Activated T-cell treated with anti-CD3 and anti-CD28 coated beads, Interleukin-2, amount 50 U/mL, for 24 hours (primary cell): ENCODE data around the gene BCR.

Experiments used
- DNase-seq: peaks from one replicate; pipeline ENCODE4 v3.0.0-alpha.2; 2020
- H3K27ac Mint-ChIP-seq: 2 replicates; pipeline ENCODE4 v1.8.0; 2020; ENCODE audit warnings: mild to moderate bottlenecking, mixed read lengths
- H3K27me3 Mint-ChIP-seq: 2 replicates; pipeline ENCODE4 v1.8.0; 2020; ENCODE audit warnings: mixed read lengths
- H3K36me3 Mint-ChIP-seq: 2 replicates; pipeline ENCODE4 v1.8.0; 2020; ENCODE audit warnings: low read depth, mixed read lengths
- H3K4me1 Mint-ChIP-seq: 2 replicates; pipeline ENCODE4 v1.8.0; 2020; ENCODE audit warnings: low read depth, mixed read lengths
- H3K4me3 Mint-ChIP-seq: 2 replicates; pipeline ENCODE4 v1.8.0; 2020; ENCODE audit warnings: mild to moderate bottlenecking, moderate library complexity, mixed read lengths
- H3K9me3 Mint-ChIP-seq: 2 replicates; pipeline ENCODE4 v1.8.0; 2020; ENCODE audit warnings: mixed read lengths

The BCR gene

DNA sequence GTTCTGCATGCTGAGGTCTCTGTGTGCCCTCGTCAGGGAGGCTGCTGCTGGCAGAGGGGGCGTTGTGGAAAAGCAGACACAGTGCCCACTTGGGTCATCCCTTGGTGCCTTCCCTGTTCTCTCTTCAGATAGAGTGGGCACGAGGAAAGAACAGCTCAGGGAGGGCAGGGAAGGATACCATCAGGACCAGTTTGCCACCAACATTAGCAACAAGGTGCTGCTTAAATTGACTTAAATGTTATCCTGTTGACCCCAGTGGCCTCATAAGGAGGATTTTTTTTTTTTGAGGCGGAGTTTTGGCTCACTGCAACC, 91.2 kb downstream of the BCR start:
- peaks cover 89% of the 10 kb centered on the region for H3K36me3 Mint-ChIP-seq
- no peak for DNase-seq
- H3K9me3 Mint-ChIP-seq: no peaks in the 10 kb centered on the region
- H3K4me1 Mint-ChIP-seq: peaks cover 4% of the 10 kb centered on the region
- no peak overlapping the region for H3K4me3 Mint-ChIP-seq
- H3K27ac Mint-ChIP-seq: peak overlapping the region; percentile 80
- no peaks in the 10 kb centered on the region for H3K27me3 Mint-ChIP-seq

DNA sequence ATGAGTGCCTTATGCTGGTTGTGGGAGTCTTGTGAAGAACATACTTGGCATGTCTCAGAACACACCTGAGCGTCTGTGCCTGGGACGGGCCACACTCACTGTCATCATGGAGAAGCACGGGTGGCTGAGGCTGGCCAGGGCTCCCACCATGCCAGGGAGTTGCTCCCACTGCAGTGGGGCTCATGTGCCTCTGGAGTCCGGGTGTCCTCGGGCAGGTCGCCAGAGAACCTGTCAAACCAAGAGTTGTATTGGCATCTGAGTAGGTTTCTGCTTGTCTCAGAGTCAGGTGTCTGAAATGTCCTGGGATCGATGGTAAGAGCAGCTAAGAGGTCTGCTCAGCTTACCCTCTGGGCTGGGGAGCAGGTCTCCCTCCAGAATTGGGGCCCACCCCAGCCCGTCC, 92.1 kb downstream of the BCR start:
- no peak for DNase-seq
- Mint-ChIP-seq H3K36me3 (peaks cover 89% of the 10 kb centered on the region), H3K27ac (peak overlapping the region; percentile 8), H3K4me1 (peaks cover 10% of the 10 kb centered on the region), H3K4me3 (no peak overlapping the region), H3K27me3 (no peaks in the 10 kb centered on the region), H3K9me3 (no peaks in the 10 kb centered on the region)

DNA sequence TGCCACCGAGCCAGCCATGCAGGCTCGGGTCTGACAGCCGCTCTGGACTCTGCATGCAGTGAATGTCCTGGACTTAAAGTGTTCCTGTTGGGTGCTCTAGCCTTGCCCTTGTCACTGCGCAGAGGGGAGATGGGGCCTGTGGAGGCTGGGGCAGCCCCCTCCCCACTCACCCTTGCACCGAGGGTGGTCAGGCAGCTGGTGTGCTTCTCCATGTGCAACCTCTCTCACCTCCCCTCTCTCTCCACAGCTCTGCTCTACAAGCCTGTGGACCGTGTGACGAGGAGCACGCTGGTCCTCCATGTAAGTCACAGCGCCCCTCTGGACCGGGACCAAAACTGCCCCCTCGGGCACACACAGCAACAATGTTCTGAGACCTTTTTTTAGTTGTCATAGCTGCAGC, 92.5 kb downstream of the BCR start:
- Mint-ChIP-seq H3K4me3 (no peak overlapping the region), H3K4me1 (peaks cover 12% of the 10 kb centered on the region), H3K27me3 (no peaks in the 10 kb centered on the region), H3K27ac (peak overlapping the region; percentile 75), H3K9me3 (no peaks in the 10 kb centered on the region), H3K36me3 (peaks cover 86% of the 10 kb centered on the region)
- DNase-seq: no peak

DNA sequence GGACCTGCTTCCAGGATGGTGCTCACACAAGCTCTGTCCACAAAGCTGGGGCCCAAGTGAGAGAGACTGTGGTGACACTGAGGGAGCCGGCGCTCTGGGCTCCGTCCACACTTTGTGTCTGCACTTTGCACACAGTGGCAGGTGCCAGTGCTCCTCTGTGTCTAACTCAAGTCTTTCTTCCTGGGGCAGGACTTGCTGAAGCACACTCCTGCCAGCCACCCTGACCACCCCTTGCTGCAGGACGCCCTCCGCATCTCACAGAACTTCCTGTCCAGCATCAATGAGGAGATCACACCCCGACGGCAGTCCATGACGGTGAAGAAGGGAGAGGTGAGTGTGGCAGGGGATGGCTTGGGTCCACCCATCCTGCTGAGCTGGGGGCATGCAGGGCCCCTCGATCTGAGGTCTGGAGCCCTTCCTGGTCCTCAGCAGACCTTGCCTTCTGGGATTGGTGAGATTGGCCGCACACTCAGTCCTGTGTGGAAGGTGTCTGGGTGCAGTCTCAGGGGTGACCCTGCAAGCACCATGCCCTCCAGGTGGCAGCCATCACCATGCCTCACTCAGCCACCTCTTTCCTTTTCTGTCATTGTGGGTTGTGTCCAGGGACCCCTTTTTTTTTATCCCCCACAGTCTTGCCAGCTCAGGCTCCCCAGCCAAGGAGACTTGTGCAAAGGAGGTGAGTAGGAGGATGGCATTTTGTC, 93.3 kb downstream of the BCR start:
- H3K36me3 Mint-ChIP-seq: peaks cover 82% of the 10 kb centered on the region
- H3K4me1 Mint-ChIP-seq: peaks cover 12% of the 10 kb centered on the region
- no peaks in the 10 kb centered on the region for H3K27me3 Mint-ChIP-seq
- no peak overlapping the region for H3K4me3 Mint-ChIP-seq
- H3K27ac Mint-ChIP-seq: peak overlapping the region; percentile 75
- DNase-seq: no peak
- no peaks in the 10 kb centered on the region for H3K9me3 Mint-ChIP-seq

DNA sequence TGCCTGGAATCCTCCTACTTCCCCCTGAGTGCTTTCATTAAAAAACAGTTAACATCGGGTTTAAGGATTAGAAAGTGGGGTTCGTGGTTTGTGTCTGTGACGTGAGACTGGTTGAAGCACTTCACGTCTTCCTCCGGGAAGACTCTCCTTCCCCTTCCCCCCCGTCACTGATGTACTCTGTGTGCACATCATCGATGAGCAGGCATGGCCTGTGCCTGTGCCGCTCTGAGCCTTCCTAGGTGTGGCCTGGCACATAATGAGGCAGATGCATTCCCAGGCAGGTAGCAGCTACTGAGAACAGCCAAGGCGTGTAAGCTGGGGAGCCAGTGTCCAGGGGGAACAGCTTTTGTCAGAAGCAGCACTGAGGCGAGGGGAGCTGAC, 93.8 kb downstream of the BCR start:
- Mint-ChIP-seq H3K9me3 (no peaks in the 10 kb centered on the region), H3K27me3 (no peaks in the 10 kb centered on the region), H3K4me1 (peaks cover 13% of the 10 kb centered on the region), H3K4me3 (no peak overlapping the region), H3K27ac (peak overlapping the region; percentile 4), H3K36me3 (peaks cover 79% of the 10 kb centered on the region)
- no peak for DNase-seq

DNA sequence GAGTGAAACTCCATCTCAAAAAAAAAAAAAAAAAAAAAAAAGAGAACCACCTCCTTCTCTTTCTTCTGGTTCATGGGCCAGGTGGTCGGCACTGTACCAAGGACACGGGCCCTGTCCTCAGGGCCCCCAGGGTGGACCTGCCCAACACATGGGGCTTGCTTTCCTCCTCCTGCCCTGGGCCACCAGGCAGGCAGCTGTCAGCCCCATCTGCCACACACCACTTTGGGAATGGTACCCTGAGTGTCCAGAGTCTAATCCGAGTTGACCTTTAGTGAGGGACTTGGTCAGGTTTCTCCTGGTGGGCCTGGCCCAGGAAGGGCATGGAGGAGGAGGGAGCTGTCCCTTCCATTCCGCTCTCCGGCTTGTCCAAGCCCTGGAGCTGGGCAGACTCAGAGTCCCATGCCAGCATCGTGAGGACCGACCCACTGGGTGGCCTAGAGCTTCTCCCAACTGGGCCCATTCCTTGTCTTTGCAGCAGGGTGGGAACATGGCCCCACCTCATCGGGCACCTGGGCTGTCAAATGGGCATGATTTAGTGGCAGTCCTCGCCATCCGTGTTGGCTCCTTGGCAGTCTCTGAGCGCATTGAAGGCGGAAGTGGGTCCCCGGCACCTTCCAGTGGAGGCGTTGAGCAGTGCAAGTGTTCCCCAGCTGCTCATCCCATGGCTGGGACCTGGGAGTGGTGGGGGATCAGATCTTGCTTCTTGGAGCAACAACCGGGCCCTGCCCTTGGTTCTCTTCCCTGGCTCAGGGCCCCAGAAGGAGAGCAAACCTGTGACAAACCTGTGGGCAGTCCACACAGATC, 94.8 kb downstream of the BCR start:
- Mint-ChIP-seq H3K27me3 (no peaks in the 10 kb centered on the region), H3K27ac (peak overlapping the region; percentile 23), H3K4me3 (no peak overlapping the region), H3K36me3 (peaks cover 77% of the 10 kb centered on the region), H3K4me1 (peaks cover 22% of the 10 kb centered on the region), H3K9me3 (no peaks in the 10 kb centered on the region)
- DNase-seq: no peak

DNA sequence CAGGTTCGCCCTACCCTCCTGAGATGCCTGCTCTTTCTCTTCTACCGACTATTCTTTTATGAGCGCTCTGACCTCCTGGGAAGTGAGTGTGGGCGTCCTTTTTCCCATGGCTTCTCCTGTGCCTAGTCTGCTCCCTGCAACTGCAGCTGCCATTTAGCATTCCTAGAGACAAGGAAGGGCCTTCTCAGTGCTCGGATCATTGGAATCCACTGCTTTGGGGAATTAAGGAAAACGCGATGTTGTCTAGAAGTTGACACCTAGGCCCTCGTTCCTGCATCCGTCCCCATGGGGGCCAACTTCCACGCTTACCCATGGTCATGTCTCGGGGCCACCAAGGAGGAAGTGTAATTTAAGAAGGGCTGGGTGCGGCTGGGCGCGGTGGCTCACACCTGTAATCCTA, 95.4 kb downstream of the BCR start:
- no peaks in the 10 kb centered on the region for H3K27me3 Mint-ChIP-seq
- H3K36me3 Mint-ChIP-seq: peaks cover 77% of the 10 kb centered on the region
- H3K9me3 Mint-ChIP-seq: no peaks in the 10 kb centered on the region
- DNase-seq: no peak
- H3K4me3 Mint-ChIP-seq: no peak overlapping the region
- H3K27ac Mint-ChIP-seq: no peak overlapping the region
- peaks cover 28% of the 10 kb centered on the region for H3K4me1 Mint-ChIP-seq

DNA sequence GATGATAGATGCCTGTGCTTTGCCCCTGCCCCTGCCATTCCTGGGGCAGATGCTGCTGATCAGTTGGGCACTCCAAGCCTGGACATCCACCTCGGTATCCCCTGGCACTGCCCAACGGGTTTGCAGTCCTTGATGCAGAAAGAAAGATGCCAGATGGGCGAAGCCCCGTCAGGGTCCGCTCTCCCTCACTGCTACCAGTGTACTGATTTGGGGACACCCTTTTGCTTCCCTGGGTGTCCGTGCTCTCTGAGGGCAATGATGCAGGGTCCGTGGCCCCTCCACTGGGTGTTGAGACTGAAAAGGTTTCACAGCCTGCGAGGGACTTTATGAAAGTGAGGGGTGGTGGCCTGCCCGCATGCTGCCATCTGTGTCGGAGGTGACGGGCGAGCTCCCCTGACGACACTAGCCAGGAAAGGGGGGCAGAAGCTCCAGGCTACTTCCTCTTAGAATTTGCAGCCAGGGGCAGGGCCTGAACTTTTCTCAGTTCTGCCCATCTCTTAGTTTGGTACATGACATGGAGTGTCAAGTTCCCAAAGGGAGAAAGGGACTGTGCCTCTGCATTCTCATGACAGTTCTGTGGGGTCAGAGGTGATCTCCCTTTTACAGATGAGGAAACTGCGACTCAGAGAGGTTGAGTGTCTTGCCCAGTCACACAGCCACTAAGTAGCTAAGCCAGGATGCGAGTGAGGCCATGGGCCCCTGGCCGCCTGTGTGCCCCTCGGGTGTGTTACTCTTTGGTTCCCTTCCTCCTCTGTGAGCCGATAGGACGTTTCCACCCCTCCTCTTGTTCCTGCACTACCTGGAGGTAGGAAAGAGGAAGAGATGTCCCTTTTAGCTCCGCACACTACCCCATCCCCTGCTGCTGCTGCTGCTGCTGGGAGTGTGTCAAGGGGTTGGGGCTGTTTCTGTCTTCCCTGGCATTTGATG, 96.6 kb downstream of the BCR start:
- peaks cover 35% of the 10 kb centered on the region for H3K4me1 Mint-ChIP-seq
- no peaks in the 10 kb centered on the region for H3K9me3 Mint-ChIP-seq
- H3K27ac Mint-ChIP-seq: peak overlapping the region; percentile 81
- H3K36me3 Mint-ChIP-seq: peaks cover 76% of the 10 kb centered on the region
- DNase-seq: no peak
- no peak overlapping the region for H3K4me3 Mint-ChIP-seq
- no peaks in the 10 kb centered on the region for H3K27me3 Mint-ChIP-seq

DNA sequence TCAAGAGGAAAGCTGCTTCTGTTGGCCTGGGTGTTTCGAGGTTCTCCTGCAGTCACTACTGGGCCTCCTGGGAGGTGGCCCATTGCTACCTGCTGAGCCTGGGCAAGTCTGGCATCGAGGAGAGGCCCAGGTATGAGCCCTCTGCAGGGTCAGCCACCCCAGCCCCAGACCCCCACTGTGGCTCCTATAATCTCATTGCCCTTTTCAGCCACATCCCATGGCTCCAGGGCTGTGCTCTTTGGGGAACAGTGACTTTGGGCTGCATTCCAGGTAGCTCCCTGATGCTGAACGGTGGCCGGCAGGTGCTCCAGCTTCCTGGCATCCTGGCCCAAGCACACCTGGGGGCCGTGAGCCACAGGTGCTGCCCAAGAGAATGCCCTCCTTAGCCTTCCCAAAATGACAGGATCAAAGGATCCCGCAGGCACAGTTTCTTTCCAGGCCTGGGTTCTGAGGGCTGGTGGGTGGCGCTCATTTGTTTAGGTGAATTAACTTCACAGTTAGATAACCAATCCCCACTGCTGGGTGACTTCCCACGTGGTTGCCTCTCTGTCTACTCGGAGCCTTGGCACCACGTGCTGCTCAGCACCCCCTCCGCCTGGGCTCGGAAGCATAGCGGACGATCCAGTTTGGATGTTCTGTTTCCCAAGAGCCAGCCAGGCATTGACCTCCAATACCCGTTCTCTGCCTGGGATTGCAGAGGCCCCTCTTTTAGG, 97.4 kb downstream of the BCR start:
- H3K4me3 Mint-ChIP-seq: no peak overlapping the region
- H3K4me1 Mint-ChIP-seq: peaks cover 36% of the 10 kb centered on the region
- no peaks in the 10 kb centered on the region for H3K9me3 Mint-ChIP-seq
- H3K27me3 Mint-ChIP-seq: no peaks in the 10 kb centered on the region
- no peak for DNase-seq
- H3K27ac Mint-ChIP-seq: peak overlapping the region; percentile 81
- H3K36me3 Mint-ChIP-seq: peaks cover 74% of the 10 kb centered on the region

DNA sequence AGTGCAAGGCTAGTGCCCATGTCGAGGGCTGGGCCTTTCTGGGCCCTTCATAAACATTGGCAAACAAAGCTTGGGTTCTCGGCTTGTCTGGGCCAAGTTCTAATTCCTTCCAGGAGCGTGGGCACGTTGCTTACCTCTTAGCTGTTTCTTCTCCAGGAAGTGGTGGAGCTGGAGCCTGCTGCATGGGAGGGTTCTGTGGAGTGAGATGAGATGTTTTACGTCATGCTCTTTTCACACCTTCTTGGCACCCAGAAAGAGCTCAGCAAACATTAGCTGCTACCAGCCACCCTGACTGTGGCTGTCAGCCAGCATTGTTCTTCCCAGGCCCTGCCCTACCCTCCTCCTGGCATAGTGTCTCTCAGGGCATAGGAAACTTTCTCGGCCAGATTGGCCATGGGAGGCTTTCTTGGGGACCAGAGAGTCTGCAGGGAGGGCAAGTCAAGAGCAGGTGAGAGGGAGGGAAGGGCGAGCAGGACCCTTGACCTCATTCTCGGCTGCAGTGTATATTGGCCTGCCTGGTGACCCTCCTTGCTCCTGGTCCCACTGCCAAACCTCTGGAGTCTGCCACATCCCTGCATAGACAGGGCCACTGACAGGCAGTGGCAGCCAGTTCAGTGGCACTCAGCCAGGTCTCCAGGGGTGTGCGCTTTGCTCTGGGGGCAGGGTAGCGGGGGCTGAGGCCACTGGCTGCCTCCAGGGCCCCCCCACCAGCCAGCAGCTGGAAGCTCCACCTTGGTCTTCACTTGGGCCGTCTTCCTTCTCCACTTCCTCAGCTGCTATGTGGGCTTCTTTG, 98.8 kb downstream of the BCR start:
- H3K4me1 Mint-ChIP-seq: peaks cover 36% of the 10 kb centered on the region
- H3K36me3 Mint-ChIP-seq: peaks cover 71% of the 10 kb centered on the region
- no peak overlapping the region for H3K4me3 Mint-ChIP-seq
- H3K9me3 Mint-ChIP-seq: no peaks in the 10 kb centered on the region
- no peaks in the 10 kb centered on the region for H3K27me3 Mint-ChIP-seq
- peak overlapping the region; percentile 82 for H3K27ac Mint-ChIP-seq
- no peak for DNase-seq

DNA sequence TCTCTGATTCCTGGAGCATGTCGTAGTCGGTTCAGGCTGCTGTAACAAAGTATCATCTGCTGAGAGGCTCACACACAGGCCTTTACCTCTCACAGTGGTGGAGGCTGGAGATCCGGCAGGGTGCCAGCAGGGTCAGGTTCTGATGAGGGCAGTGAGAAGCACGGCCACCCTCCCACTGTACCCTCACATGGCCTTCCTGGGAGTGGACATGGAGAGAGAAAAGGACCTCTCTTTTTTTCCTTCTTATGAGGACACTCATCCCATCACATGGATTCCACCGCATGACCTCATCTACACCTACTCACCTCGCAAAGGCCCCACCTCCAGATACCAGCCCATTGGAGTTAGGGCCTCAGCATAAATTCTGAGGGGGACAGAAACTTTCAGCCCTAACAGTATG, 99.5 kb downstream of the BCR start:
- Mint-ChIP-seq H3K27me3 (no peaks in the 10 kb centered on the region), H3K9me3 (no peaks in the 10 kb centered on the region), H3K4me1 (peaks cover 36% of the 10 kb centered on the region), H3K4me3 (no peak overlapping the region), H3K36me3 (peaks cover 71% of the 10 kb centered on the region), H3K27ac (peak overlapping the region; percentile 82)
- DNase-seq: no peak

DNA sequence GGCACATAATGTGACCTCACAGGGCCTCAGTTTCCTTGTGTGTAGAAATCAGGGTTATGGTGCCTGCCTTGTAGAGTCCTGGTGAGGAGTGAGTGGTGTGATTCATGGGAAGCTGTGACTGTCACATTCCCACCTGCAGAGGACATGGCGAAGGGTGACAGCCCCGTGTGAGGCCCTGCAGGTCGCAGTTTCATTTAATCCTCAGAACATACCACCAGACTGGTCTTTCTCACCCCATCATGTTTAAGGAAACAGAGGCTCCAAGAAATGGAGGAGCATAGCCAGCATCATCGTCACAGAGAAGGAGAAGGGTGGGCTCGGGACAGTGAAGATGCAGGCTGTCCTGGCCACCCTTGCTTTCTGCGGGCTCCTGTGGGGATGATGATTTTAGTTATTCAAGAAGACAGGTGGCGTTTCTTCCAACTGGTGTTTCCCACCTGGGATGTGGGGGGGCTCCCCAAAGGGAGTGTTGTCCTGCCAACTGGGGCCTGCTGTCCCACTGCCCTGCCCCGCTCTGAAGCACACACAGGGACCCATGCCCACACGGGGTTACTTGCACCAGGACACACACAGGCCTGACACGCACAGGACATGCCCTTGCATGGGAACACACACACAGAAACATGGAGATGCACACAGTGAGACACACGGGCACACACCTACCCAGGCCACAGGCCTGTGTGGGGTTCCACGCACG, 100.2 kb downstream of the BCR start:
- H3K4me3 Mint-ChIP-seq: no peak overlapping the region
- H3K27me3 Mint-ChIP-seq: no peaks in the 10 kb centered on the region
- no peaks in the 10 kb centered on the region for H3K9me3 Mint-ChIP-seq
- no peak for DNase-seq
- peaks cover 36% of the 10 kb centered on the region for H3K4me1 Mint-ChIP-seq
- H3K27ac Mint-ChIP-seq: peak overlapping the region; percentile 82
- peaks cover 71% of the 10 kb centered on the region for H3K36me3 Mint-ChIP-seq

DNA sequence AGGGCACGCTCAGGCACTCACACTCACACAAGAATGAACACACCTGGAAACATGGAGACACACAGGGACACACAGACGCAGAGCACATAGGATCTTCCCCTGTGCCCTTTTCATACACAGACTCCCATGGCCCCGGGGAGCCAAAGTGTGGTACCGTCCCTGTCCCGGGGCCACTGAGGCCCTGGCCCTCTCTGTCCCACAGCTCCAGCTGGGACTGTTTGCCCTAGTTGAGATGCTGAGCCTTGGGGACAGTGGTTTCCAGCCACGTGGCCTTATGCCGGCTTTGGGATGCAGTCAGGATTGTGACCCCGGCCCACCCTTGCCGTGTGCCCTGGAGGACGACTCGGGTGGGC, 100.7 kb downstream of the BCR start:
- H3K27me3 Mint-ChIP-seq: no peaks in the 10 kb centered on the region
- peak overlapping the region; percentile 82 for H3K27ac Mint-ChIP-seq
- peaks cover 36% of the 10 kb centered on the region for H3K4me1 Mint-ChIP-seq
- H3K4me3 Mint-ChIP-seq: no peak overlapping the region
- no peaks in the 10 kb centered on the region for H3K9me3 Mint-ChIP-seq
- DNase-seq: no peak
- peaks cover 71% of the 10 kb centered on the region for H3K36me3 Mint-ChIP-seq
